ENCODE results near the gene CLEC12A. TPM values are rescaled to one million over a fixed set of nuclear protein-coding genes. Genes with fewer than 3 reads are reported as not detected.

The CLEC12A gene
- polyA plus RNA-seq, 3 donors: 356 to 441 (median 412) TPM

- H3K4me1 ChIP-seq (ENCODE audit: control insufficient read depth in 1 of 2, insufficient read depth in 2 of 2, low read length in 2 of 2): peaks cover 63 to 85% of the 10 kb centered on the region in 2 donors
- Mint-ChIP-seq H3K9me3 (peaks cover 0 to 2% (median 0%) of the 10 kb centered on the region in 7 donors), H3K4me3 (peak overlapping the region in 1 of 2 donors; percentile 24), H3K27me3 (ENCODE audit: low read depth in 3 of 3) (peaks cover 0 to 5% (median 0%) of the 10 kb centered on the region in 3 donors), H3K36me3 (no peaks in the 10 kb centered on the region), H3K27ac (peak overlapping the region; percentile 79 to 91 (median 84)), H3K4me1 (peaks cover 74% of the 10 kb centered on the region)
- H3K9ac ChIP-seq (ENCODE audit: insufficient read depth, low read length, poor library complexity, severe bottlenecking): no peak overlapping the region
- peak overlapping the region in 1 of 3 experiments; percentile 57 for H3K4me3 ChIP-seq (replicated peaks in 1 of 3; ENCODE audit: low read depth in 2 of 3, low read length in 3 of 3)
- no peaks in the 10 kb centered on the region for H3K36me3 ChIP-seq (replicated peaks in 1 of 2; ENCODE audit: control insufficient read depth in 1 of 2, insufficient read depth in 2 of 2, low read length in 2 of 2)
- H3K27me3 ChIP-seq (ENCODE audit: control insufficient read depth in 2 of 2, insufficient read depth in 2 of 2, low read length in 2 of 2): no peaks in the 10 kb centered on the region
- H3K9me3 ChIP-seq (replicated peaks in 1 of 2; ENCODE audit: control insufficient read depth in 1 of 2, insufficient read depth in 1 of 2, low read length in 2 of 2): no peaks in the 10 kb centered on the region
- intact Hi-C loops (cut with micrococcal nuclease): loop anchor here (2.0 to 10.0 kb wide), 3 partner anchors 13 to 187 kb away; partner anchors contain the start of genes CLEC2B (in 1 of the 2) and CLEC7A (in 1 of the 2)
- peak overlapping the region in 1 of 2 donors; percentile 80 for H3K27ac ChIP-seq (ENCODE audit: low read depth in 1 of 2, low read length in 2 of 2)
- H4K20me1 ChIP-seq (ENCODE audit: insufficient read depth, low read length): no peaks in the 10 kb centered on the region
- TF ChIP-seq CTCF (IDR thresholded peaks at IDR 0.05): no peak
- no CpG with 5 or more reads among the region's 3 CpGs for WGBS (ENCODE audit: insufficient coverage)
- H3K4me2 ChIP-seq (replicated peaks; ENCODE audit: extremely low read depth, low read length, poor library complexity, severe bottlenecking): peak overlapping the region; percentile 48
- no peak overlapping the region for H2AFZ ChIP-seq (ENCODE audit: insufficient read depth, low read depth, low read length, poor library complexity, severe bottlenecking)
- DNase-seq: peak in 1 of 3 donors; percentile 42
- peaks cover 11% of the 10 kb centered on the region for H3K79me2 ChIP-seq (ENCODE audit: insufficient read depth, low read length)
Measured at GRCh38 chr12:9947674-9948073, 23.5 kb upstream of the CLEC12A start.

- Histone ChIP-seq H3K36me3 (replicated peaks in 1 of 2; ENCODE audit: control insufficient read depth in 1 of 2, insufficient read depth in 2 of 2, low read length in 2 of 2) (no peaks in the 10 kb centered on the region), H3K79me2 (ENCODE audit: insufficient read depth, low read length) (peaks cover under 1% of the 10 kb centered on the region), H3K4me3 (replicated peaks in 1 of 3; ENCODE audit: low read depth in 2 of 3, low read length in 3 of 3) (peak overlapping the region in 1 of 3 experiments; percentile 57), H3K9me3 (replicated peaks in 1 of 2; ENCODE audit: control insufficient read depth in 1 of 2, insufficient read depth in 1 of 2, low read length in 2 of 2) (no peaks in the 10 kb centered on the region), H3K9ac (ENCODE audit: insufficient read depth, low read length, poor library complexity, severe bottlenecking) (no peak overlapping the region), H3K27me3 (ENCODE audit: control insufficient read depth in 2 of 2, insufficient read depth in 2 of 2, low read length in 2 of 2) (no peaks in the 10 kb centered on the region), H2AFZ (ENCODE audit: insufficient read depth, low read depth, low read length, poor library complexity, severe bottlenecking) (no peak overlapping the region), H3K4me2 (replicated peaks; ENCODE audit: extremely low read depth, low read length, poor library complexity, severe bottlenecking) (peak overlapping the region; percentile 48), H3K4me1 (ENCODE audit: control insufficient read depth in 1 of 2, insufficient read depth in 2 of 2, low read length in 2 of 2) (peaks cover 63 to 79% of the 10 kb centered on the region in 2 donors), H4K20me1 (ENCODE audit: insufficient read depth, low read length) (no peaks in the 10 kb centered on the region), H3K27ac (ENCODE audit: low read depth in 1 of 2, low read length in 2 of 2) (peak overlapping the region; percentile 22 to 80)
- intact Hi-C loops (cut with micrococcal nuclease): loop anchor here (10.0 kb wide), 2 partner anchors 84 to 186 kb away; partner anchors contain the start of genes CLEC2B (in 1 of the 2) and CLEC7A (in 1 of the 2)
- peaks cover 0 to 3% (median 0%) of the 10 kb centered on the region in 3 donors for H3K27me3 Mint-ChIP-seq (ENCODE audit: low read depth in 3 of 3)
- H3K4me1 Mint-ChIP-seq: peaks cover 72% of the 10 kb centered on the region
- no peaks in the 10 kb centered on the region for H3K36me3 Mint-ChIP-seq
- peak; percentile 72 to 87 (median 83) for DNase-seq
- WGBS (ENCODE audit: insufficient coverage): no CpG with 5 or more reads among the region's 3 CpGs
- peak overlapping the region in 1 of 2 donors; percentile 2 for H3K4me3 Mint-ChIP-seq
- H3K27ac Mint-ChIP-seq: peak overlapping the region; percentile 82 to 91 (median 85)
- H3K9me3 Mint-ChIP-seq: peaks cover 0 to 2% (median 0%) of the 10 kb centered on the region in 7 donors
- no peak for TF ChIP-seq CTCF (IDR thresholded peaks at IDR 0.05)
Measured at GRCh38 chr12:9948606-9949296, 22.5 kb upstream of the CLEC12A start.
